NK-92 (cell line): Measurements from ENCODE around the gene VWA1.
"Not testable (repeated sequence)": the region's sequence is repeated elsewhere in the genome, so short reads cannot be mapped to it uniquely, and the experiment has no call there.

ENCODE experiments used
- DNase-seq: peaks from one replicate; lab custom pipeline; 2025; ENCODE audit not compliant: unreplicated experiment; lab: John Stamatoyannopoulos, UW

VWA1 gene

GRCh38 chr1:1482856-1483255, 47.4 kb downstream of the VWA1 start:
- no peak for DNase-seq

DNA sequence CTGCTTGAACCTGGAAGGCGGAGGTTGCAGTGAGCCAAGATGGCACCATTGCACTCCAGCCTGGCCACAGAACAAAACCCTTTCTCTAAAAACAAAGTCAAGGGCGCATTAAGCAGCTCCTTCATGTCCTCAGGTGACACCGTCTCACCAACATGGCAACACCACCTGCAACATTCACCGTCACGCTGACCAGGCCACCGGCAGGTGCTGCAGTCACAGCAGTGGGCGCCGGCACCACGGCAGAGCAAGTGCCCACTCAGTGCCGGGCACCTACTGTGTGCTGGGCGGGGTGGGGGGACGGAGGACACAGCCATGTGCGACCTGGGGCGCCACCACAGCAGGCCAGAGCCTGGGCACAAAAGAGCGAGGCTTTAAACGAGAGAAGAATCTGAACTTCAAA, 48.2 kb downstream of the VWA1 start:
- DNase-seq, result no peak

- not testable (repeated sequence) for DNase-seq
Measured at GRCh38 chr1:1484976-1485750, 49.7 kb downstream of the VWA1 start.

DNA sequence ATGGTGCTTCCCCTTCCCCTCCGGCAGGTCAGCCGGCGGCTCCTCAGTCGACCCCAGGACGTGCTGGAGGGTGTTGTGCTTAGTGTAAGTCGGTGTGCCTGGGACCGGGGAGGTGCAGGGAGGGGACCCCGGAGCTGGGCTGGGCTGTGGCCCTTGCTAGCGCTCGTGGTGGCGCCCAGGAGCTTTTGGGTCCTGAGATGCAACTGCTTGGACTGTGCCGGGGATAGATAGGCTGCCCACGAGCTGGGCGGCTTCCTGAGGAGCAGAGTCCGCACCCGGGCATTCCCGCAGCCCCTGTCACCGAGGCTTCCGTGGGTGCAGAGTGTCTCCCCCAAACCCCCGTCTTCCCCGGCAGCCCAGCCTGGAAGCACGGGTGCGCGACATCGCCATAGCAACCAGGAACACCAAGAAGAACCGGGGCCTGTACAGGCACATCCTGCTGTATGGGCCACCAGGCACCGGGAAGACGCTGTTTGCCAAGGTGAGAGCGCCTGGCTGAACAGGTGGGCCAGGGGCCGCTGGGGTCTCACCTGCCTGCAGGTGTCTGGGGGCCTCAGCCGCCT, 50.3 kb downstream of the VWA1 start:
- not testable (repeated sequence) for DNase-seq

DNA sequence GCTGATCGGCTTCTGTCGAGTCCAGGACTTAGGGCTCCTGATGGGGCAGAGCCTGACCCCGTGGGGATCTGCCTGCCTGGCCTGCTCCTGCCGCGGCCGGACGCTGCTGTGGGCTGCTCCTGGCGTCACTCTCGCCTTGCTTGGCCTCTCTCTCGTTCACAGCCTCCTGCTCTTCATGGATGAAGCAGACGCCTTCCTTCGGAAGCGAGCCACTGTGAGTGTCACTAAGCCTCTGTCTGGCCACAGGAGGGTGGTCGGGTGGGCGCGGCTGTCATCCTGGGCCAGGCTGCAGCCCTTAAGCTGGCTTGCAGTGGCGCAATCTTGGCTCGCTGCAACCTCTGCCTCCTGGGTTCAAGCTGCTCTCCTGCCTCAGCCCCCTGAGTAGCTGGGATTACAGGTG, 52.2 kb downstream of the VWA1 start:
- no peak for DNase-seq

DNA sequence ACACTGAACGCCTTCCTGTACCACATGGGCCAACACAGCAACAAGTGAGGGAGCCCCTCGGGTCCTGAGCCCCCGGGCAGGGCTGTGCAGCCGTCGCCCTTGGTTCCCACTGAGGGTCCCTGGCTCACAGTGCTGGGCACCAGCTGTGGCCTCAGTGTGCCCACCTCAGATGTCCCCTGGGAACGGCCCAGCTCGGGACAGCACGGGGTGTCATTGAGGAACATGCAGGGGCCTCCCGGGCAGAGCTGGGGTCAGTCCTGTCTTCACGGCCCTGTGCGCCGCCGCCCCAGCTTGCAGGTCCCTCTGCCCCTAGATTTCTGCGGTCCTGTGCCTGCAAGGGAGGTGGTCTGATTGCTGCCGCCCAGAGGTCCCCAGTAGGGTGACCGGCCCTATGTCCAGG, 53.7 kb downstream of the VWA1 start:
- no peak for DNase-seq

GRCh38 chr1:1489861-1490260, 54.4 kb downstream of the VWA1 start:
- DNase-seq, result no peak

DNA sequence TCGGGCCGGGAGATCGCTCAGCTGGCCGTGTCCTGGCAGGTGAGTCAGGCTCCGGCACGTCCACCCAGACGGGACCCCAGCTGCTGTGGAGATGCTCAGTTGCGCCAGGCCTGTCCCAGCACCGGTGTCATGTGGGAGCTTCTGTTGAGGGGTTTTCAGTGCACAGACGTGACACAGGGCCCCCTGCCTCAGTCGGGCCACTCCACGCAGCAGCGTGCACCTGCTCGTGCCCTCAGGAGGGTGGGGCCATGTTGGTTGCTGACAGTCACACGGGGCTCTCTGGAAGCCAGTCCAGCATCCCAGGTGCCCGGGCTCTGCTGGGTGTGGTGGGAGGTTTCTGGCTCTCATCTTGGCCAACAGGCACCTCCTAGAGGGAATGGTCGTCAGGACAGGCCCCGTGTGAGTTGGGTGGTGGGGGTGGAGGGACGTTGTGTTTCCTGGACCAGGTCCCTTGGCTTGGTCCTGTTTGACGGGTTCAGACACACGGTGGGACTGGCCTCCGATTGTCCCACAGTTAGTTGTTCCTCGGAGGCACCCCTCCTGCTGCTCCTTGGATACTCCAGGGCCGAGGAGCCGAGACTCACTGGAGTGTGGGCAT, 55.2 kb downstream of the VWA1 start:
- no peak for DNase-seq

DNA sequence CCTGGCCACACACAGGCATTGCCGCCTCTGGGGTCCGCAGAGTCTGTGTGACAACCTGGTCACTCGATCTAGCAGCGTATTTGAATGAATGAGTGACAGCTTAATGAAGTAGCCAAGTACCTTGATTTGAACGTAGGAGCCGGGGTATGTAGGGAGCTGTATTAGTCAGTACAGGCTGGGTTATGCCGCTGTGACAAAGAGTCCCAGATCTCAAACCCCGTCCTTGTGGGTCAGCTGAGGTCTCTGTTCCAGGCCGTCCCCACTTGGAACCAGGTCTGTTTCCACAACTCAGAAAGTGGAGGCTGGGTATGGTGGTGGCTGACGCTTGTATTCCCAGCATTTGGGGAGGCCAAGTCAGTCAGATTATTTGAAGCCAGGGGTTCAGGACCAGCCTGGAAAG, 56.1 kb downstream of the VWA1 start:
- DNase-seq, result no peak
